GM23338 (cell line): ENCODE data around the gene BANP. TPM values are rescaled to one million over a fixed set of nuclear protein-coding genes. Genes with fewer than 3 reads are reported as not detected.

Source experiments
- ATAC-seq: fragments of 200-7000 bp; cut with Tn5 transposase; 3 replicates; pipeline ENCODE4 v1.9.1; 2020
- DNase-seq: peaks from one replicate; pipeline ENCODE4 v3.0.0-alpha.2; 2015; ENCODE audit warnings: low spot score
- H2AFZ ChIP-seq: fragments of 200-600 bp; sonication (generic); 2 replicates; pipeline ENCODE4 v1.8.0; 2016; ENCODE audit warnings: antibody characterized with exemption, mild to moderate bottlenecking, moderate library complexity
- H3F3A ChIP-seq: fragments of 200-600 bp; sonication (generic); replicated peaks from 2 replicates; pipeline ENCODE4 v1.8.0; 2017; ENCODE audit warnings: antibody characterized with exemption, mixed run types, low read depth
- H3K27ac ChIP-seq: fragments of 200-600 bp; sonication (generic); 2 replicates; pipeline ENCODE4 v1.6.1; 2016; ENCODE audit warnings: low read depth
- H3K27me3 ChIP-seq: fragments of 200-600 bp; sonication (generic); 2 replicates; pipeline ENCODE4 v1.8.0; 2016; ENCODE audit warnings: mild to moderate bottlenecking, mixed run types, moderate library complexity; ENCODE audit not compliant: insufficient read depth
- H3K36me3 ChIP-seq: fragments of 200-600 bp; sonication (generic); 2 replicates; pipeline ENCODE4 v1.8.0; 2016; ENCODE audit warnings: mild to moderate bottlenecking; ENCODE audit not compliant: insufficient read depth
- H3K4me1 ChIP-seq: fragments of 200-600 bp; sonication (generic); 2 replicates; pipeline ENCODE4 v1.8.0; 2016; ENCODE audit warnings: mild to moderate bottlenecking, moderate library complexity; ENCODE audit not compliant: insufficient read depth
- H3K4me2 ChIP-seq: fragments of 200-600 bp; sonication (generic); 2 replicates; pipeline ENCODE4 v1.7.1; 2017; ENCODE audit warnings: mixed run types
- H3K4me3 ChIP-seq: fragments of 200-600 bp; sonication (generic); 2 replicates; pipeline ENCODE4 v1.6.1; 2016; ENCODE audit warnings: mixed run types
- H3K79me2 ChIP-seq: fragments of 200-600 bp; sonication (generic); replicated peaks from 2 replicates; pipeline ENCODE4 v1.8.0; 2017; ENCODE audit warnings: mild to moderate bottlenecking; ENCODE audit not compliant: insufficient read depth
- H3K9me2 ChIP-seq: fragments of 200-600 bp; sonication (generic); 2 replicates; pipeline ENCODE4 v1.8.0; 2017; ENCODE audit not compliant: insufficient read depth
- H4K20me1 ChIP-seq: fragments of 200-600 bp; sonication (generic); replicated peaks from 2 replicates; pipeline ENCODE4 v1.8.0; 2017; ENCODE audit warnings: mild to moderate bottlenecking; ENCODE audit not compliant: insufficient read depth
- H3K27ac Mint-ChIP-seq: 2 replicates; pipeline ENCODE4 v1.8.0; 2020; ENCODE audit warnings: inconsistent platforms, mild to moderate bottlenecking, moderate library complexity, mixed read lengths
- H3K27me3 Mint-ChIP-seq: 3 replicates; pipeline ENCODE4 v1.8.0; 2022; ENCODE audit warnings: low read depth, mild to moderate bottlenecking, moderate library complexity, mixed read lengths, inconsistent platforms; ENCODE audit not compliant: insufficient read depth, poor library complexity
- H3K36me3 Mint-ChIP-seq: 3 replicates; pipeline ENCODE4 v1.8.0; 2021; ENCODE audit warnings: low read depth, mild to moderate bottlenecking, inconsistent platforms, moderate library complexity, mixed read lengths
- H3K4me1 Mint-ChIP-seq: 3 replicates; pipeline ENCODE4 v1.8.0; 2020; ENCODE audit warnings: mild to moderate bottlenecking, inconsistent platforms, mixed read lengths
- H3K4me3 Mint-ChIP-seq: 3 replicates; pipeline ENCODE4 v1.8.0; 2021; ENCODE audit warnings: moderate library complexity, mild to moderate bottlenecking, inconsistent platforms, mixed read lengths
- H3K9me3 Mint-ChIP-seq: 3 replicates; pipeline ENCODE4 v1.8.0; 2020; ENCODE audit warnings: moderate library complexity, mild to moderate bottlenecking, inconsistent platforms, mixed read lengths
- EZH2 ChIP-seq: fragments of 200-600 bp; sonication (generic); IDR thresholded peaks from one replicate; pipeline ENCODE4 v1.8.0; 2017; ENCODE audit warnings: antibody characterized with exemption, mild to moderate bottlenecking, low read depth; ENCODE audit not compliant: unreplicated experiment
- EZH2phosphoT487 ChIP-seq: fragments of 200-600 bp; sonication (generic); IDR thresholded peaks from one replicate; pipeline ENCODE4 v1.8.1; 2018; ENCODE audit warnings: antibody characterized with exemption; ENCODE audit not compliant: unreplicated experiment
- NANOG ChIP-seq: IDR thresholded peaks from 2 replicates; pipeline ENCODE4 v1.6.1; 2016; ENCODE audit warnings: antibody characterized with exemption, borderline replicate concordance
- POLR2AphosphoS5 ChIP-seq: IDR thresholded peaks from 2 replicates; pipeline ENCODE4 v1.6.1; 2016; ENCODE audit warnings: antibody characterized with exemption, low read depth
- ZNF114 ChIP-seq: fragments of 250-450 bp; sonication (Bioruptor Pico); IDR thresholded peaks from 2 replicates; pipeline ENCODE4 v1.5.0; 2020; ENCODE audit warnings: mild to moderate bottlenecking, moderate library complexity
- ZNF331 ChIP-seq: fragments of 250-450 bp; sonication (Bioruptor Pico); IDR thresholded peaks from 2 replicates; pipeline ENCODE4 v1.5.0; 2020; ENCODE audit warnings: low read depth, mild to moderate bottlenecking, moderate library complexity
- polyA plus RNA-seq: library from polyadenylated mRNA; unstranded; fragments of >200 nt; fragmentation: Nextera tagmentation; extraction: Ambion mirVana; gene quantifications from 2 replicates; pipeline ENCODE4 v1.2.1, GENCODE V29; 2016
- total RNA-seq: library from RNA; depleted of rRNA; stranded (reverse); fragments of >200 nt; shearing (Covaris generic); gene quantifications from 2 replicates; pipeline ENCODE4 v1.2.3, GENCODE V29; 2014
- TF ChIP-seq, protein P1 (sequence below), 2 experiments: fragments of 200-600 bp in 1 of 2; sonication (generic) in 1 of 2; conservative IDR thresholded peaks; 2 replicates each; pipeline versions ENCODE4 v1.5.1 to v1.6.1; 2016 to 2017; ENCODE audit warnings: antibody characterized with exemption in 2 of 2, low read depth in 2 of 2, mild to moderate bottlenecking in 2 of 2, moderate library complexity in 1 of 2

BANP gene
- total and polyA plus RNA-seq, 2 experiments from 2014 or later, result 22.3 to 48.0 TPM

- TF ChIP-seq POLR2AphosphoS5 (no peak), ZNF114 (CRISPR knock-in tag) (no peak), NANOG (no peak), EZH2 (no peak), ZNF331 (CRISPR knock-in tag) (no peak)
- TF ChIP-seq, protein P1, sequence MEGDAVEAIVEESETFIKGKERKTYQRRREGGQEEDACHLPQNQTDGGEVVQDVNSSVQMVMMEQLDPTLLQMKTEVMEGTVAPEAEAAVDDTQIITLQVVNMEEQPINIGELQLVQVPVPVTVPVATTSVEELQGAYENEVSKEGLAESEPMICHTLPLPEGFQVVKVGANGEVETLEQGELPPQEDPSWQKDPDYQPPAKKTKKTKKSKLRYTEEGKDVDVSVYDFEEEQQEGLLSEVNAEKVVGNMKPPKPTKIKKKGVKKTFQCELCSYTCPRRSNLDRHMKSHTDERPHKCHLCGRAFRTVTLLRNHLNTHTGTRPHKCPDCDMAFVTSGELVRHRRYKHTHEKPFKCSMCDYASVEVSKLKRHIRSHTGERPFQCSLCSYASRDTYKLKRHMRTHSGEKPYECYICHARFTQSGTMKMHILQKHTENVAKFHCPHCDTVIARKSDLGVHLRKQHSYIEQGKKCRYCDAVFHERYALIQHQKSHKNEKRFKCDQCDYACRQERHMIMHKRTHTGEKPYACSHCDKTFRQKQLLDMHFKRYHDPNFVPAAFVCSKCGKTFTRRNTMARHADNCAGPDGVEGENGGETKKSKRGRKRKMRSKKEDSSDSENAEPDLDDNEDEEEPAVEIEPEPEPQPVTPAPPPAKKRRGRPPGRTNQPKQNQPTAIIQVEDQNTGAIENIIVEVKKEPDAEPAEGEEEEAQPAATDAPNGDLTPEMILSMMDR (conservative IDR thresholded peaks at IDR 0.05; ENCODE audit: low read depth in 2 of 2), result no peak
- Histone ChIP-seq H3K4me3 (no peak overlapping the region), H3K4me2 (no peak overlapping the region), H4K20me1 (no peaks in the 10 kb centered on the region; the same call in 1 of the 2 replicates), H3K9me2 (no peaks in the 10 kb centered on the region), H3K4me1 (no peaks in the 10 kb centered on the region), H3K79me2 (peaks cover 7% of the 10 kb centered on the region), H3K27ac (no peak overlapping the region), H2AFZ (no peak overlapping the region), H3K36me3 (no peaks in the 10 kb centered on the region), H3K27me3 (no peaks in the 10 kb centered on the region), H3F3A (no peaks in the 10 kb centered on the region)
- Mint-ChIP-seq H3K36me3 (peaks cover 7% of the 10 kb centered on the region; the same call in 1 of the 3 replicates), H3K27me3 (peaks cover 6% of the 10 kb centered on the region), H3K4me1 (no peaks in the 10 kb centered on the region; the same call in 2 of the 3 replicates), H3K4me3 (no peak overlapping the region), H3K27ac (peak overlapping the region; percentile 12; the same call in 1 of the 2 replicates), H3K9me3 (no peaks in the 10 kb centered on the region; the same call in 2 of the 3 replicates)
- no peak for ATAC-seq
- DNase-seq, result no peak
Observed at GRCh38 chr16:88062341-88063210, 111.3 kb downstream of the BANP start.

DNA sequence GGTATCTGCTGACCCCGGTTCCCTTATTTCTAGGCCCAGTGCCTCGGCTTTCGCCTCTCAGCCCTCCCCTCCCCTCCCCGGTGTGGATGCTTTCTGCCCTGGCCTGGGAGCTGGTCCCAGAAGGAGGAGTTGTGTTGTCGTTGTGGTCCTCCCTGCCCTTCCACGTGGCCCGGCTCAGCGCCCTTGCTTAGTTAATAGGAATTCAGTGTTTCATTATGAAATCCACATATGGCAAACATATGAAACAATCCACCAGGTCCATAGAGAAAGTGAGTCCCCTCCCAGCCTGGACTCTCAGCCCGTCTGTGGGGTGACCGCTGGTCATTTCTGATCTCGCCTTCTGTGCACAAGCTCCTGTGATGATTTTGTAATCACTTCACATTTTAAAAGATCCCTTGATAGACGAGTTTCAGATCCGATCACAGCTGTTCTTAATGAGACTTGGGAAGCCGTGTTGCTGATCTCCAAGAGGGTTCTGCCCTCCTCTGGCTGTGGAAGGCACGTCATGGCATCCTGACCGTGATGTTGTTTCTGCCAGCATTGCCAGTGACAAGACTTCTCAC, 112.1 kb downstream of the BANP start:
- Histone ChIP-seq H3K27ac (no peak overlapping the region), H3K4me2 (no peak overlapping the region), H3K27me3 (no peaks in the 10 kb centered on the region), H2AFZ (no peak overlapping the region), H3K36me3 (no peaks in the 10 kb centered on the region), H4K20me1 (no peaks in the 10 kb centered on the region; the same call in 1 of the 2 replicates), H3K9me2 (no peaks in the 10 kb centered on the region), H3K4me1 (no peaks in the 10 kb centered on the region), H3K79me2 (peaks cover 7% of the 10 kb centered on the region), H3F3A (no peaks in the 10 kb centered on the region), H3K4me3 (no peak overlapping the region)
- H3K36me3 Mint-ChIP-seq, result peaks cover 7% of the 10 kb centered on the region; the same call in 1 of the 3 replicates
- no peak for ATAC-seq
- H3K9me3 Mint-ChIP-seq, result no peaks in the 10 kb centered on the region; the same call in 2 of the 3 replicates
- no peak for TF ChIP-seq EZH2phosphoT487
- TF ChIP-seq, protein P1 (conservative IDR thresholded peaks at IDR 0.05; ENCODE audit: low read depth in 2 of 2), result peak in 1 of 2 experiments; percentile 17; a peak in 2 of 4 replicates
- peaks cover 6% of the 10 kb centered on the region for H3K27me3 Mint-ChIP-seq
- H3K4me1 Mint-ChIP-seq, result no peaks in the 10 kb centered on the region; the same call in 2 of the 3 replicates
- H3K4me3 Mint-ChIP-seq, result no peak overlapping the region
- DNase-seq, result no peak
- peak overlapping the region; percentile 19; the same call in 1 of the 2 replicates for H3K27ac Mint-ChIP-seq
